GM12875 (cell line): ENCODE measurements around the gene RTEL1.
"Not testable (repeated sequence)": the region's sequence is repeated elsewhere in the genome, so short reads cannot be mapped to it uniquely, and the experiment has no call there.

ENCODE experiments used
- H3K4me3 ChIP-seq: one replicate; pipeline ENCODE4 v1.5.1; 2011; ENCODE audit warnings: low read depth, low read length, control low read depth
- CTCF ChIP-seq: IDR thresholded peaks from 2 replicates; pipeline ENCODE4 v1.5.1; 2011; ENCODE audit warnings: low read depth, mild to moderate bottlenecking, control low read depth, inconsistent platforms, low read length, moderate library complexity, borderline replicate concordance; ENCODE audit not compliant: insufficient read depth

RTEL1 gene

GRCh38 chr20:63653974-63654668, 4.0 kb upstream of the RTEL1 start:
- H3K4me3 ChIP-seq, result no peak overlapping the region
- no peak for TF ChIP-seq CTCF

GRCh38 chr20:63655249-63655648, 2.9 kb upstream of the RTEL1 start:
- no peak for TF ChIP-seq CTCF
- H3K4me3 ChIP-seq, result no peak overlapping the region

- H3K4me3 ChIP-seq, result no peak overlapping the region
- TF ChIP-seq CTCF, result no peak
Measured at GRCh38 chr20:63656451-63656850, 1.7 kb upstream of the RTEL1 start.

GRCh38 chr20:63657260-63657936, 714 bp upstream of the RTEL1 start:
- H3K4me3 ChIP-seq, result no peak overlapping the region
- no peak for TF ChIP-seq CTCF

GRCh38 chr20:63658749-63659187, 656 bp downstream of the RTEL1 start:
- peak overlapping the region; percentile 59 for H3K4me3 ChIP-seq
- no peak for TF ChIP-seq CTCF

- H3K4me3 ChIP-seq, result peak overlapping the region; percentile 59
- no peak for TF ChIP-seq CTCF
Measured at GRCh38 chr20:63659370-63659769, 1.3 kb downstream of the RTEL1 start.

GRCh38 chr20:63660174-63660573, 2.1 kb downstream of the RTEL1 start:
- H3K4me3 ChIP-seq, result not testable (repeated sequence)
